Endodermal cell (in vitro differentiated cells): ENCODE results near the gene AADACL3. TPM values are rescaled to one million over a fixed set of nuclear protein-coding genes. Genes with fewer than 3 reads are reported as not detected.

Source experiments
- DNase-seq: peaks from one replicate; pipeline ENCODE4 v3.0.0-alpha.2; 2017
- H3K27ac ChIP-seq: 2 replicates; pipeline ENCODE4 v1.5.1; 2013; ENCODE audit warnings: mild to moderate bottlenecking, low read depth, low read length, moderate library complexity
- H3K27me3 ChIP-seq: 2 replicates; pipeline ENCODE4 v1.6.1; 2013; ENCODE audit warnings: mild to moderate bottlenecking, low read length, moderate library complexity; ENCODE audit not compliant: insufficient read depth, control insufficient read depth, poor library complexity, severe bottlenecking
- H3K36me3 ChIP-seq: 2 replicates; pipeline ENCODE4 v1.7.0; 2013; ENCODE audit warnings: mild to moderate bottlenecking, low read length, moderate library complexity; ENCODE audit not compliant: control insufficient read depth, insufficient read depth
- H3K4me1 ChIP-seq: one replicate; pipeline ENCODE4 v1.7.0; 2013; ENCODE audit warnings: low read length; ENCODE audit not compliant: control insufficient read depth, insufficient read depth
- H3K4me3 ChIP-seq: 2 replicates; pipeline ENCODE4 v1.5.1; 2013; ENCODE audit warnings: mild to moderate bottlenecking, low read length, moderate library complexity
- H3K9ac ChIP-seq: 2 replicates; pipeline ENCODE4 v1.6.1; 2013; ENCODE audit warnings: mild to moderate bottlenecking, low read length, moderate library complexity; ENCODE audit not compliant: poor library complexity, severe bottlenecking; ENCODE audit errors: extremely low read depth
- H3K9me3 ChIP-seq: 2 replicates; pipeline ENCODE4 v1.6.1; 2013; ENCODE audit warnings: mild to moderate bottlenecking, low read length, moderate library complexity; ENCODE audit not compliant: control insufficient read depth
- H3K27ac Mint-ChIP-seq: 2 replicates; pipeline ENCODE4 v1.8.0; 2020; ENCODE audit warnings: mixed read lengths
- H3K27me3 Mint-ChIP-seq: 2 replicates; pipeline ENCODE4 v1.8.0; 2021; ENCODE audit warnings: mild to moderate bottlenecking, mixed read lengths; ENCODE audit not compliant: insufficient read depth
- H3K36me3 Mint-ChIP-seq: 2 replicates; pipeline ENCODE4 v1.8.0; 2020; ENCODE audit warnings: low read depth, mixed read lengths
- H3K4me1 Mint-ChIP-seq: 2 replicates; pipeline ENCODE4 v1.8.0; 2020; ENCODE audit warnings: mixed read lengths
- H3K4me3 Mint-ChIP-seq: 2 replicates; pipeline ENCODE4 v1.8.0; 2020; ENCODE audit warnings: mild to moderate bottlenecking, moderate library complexity, mixed read lengths
- H3K9me3 Mint-ChIP-seq: 2 replicates; pipeline ENCODE4 v1.8.0; 2020; ENCODE audit warnings: mild to moderate bottlenecking, mixed read lengths
- CTCF ChIP-seq: fragments of 200-600 bp; sonication (generic); conservative IDR thresholded peaks from 2 replicates; pipeline ENCODE4 v1.5.0; 2021; ENCODE audit warnings: antibody characterized with exemption, mild to moderate bottlenecking
- WGBS, 2 experiments: methylation state at CpG; one replicate each; pipeline versions ENCODE4 v1.1.5 to v1.1.7; 2013; ENCODE audit warnings: missing lambda C conversion rate in 2 of 2, mixed read lengths in 1 of 2; ENCODE audit not compliant: insufficient coverage in 1 of 2, insufficient read length in 1 of 2; 5-methylcytosine and 5-hydroxymethylcytosine counted together
- total RNA-seq, 2 donors: library from RNA; stranded (reverse); fragmentation: NEBNext Ultra II Directional in 1 of 2; extraction: Animal tissue kit (Norgen Biotek cat#: 25700) in 1 of 2; gene quantifications; 2 replicates in 1 of 2; 3 replicates in 1 of 2; pipeline ENCODE4 v1.2.1, GENCODE V29; 2021

Gene AADACL3
- total RNA-seq, 2 donors from 2014 or later: 0.24 TPM; not detected in 1

- H3K27me3 ChIP-seq: no peaks in the 10 kb centered on the region
- no peak overlapping the region for H3K4me3 Mint-ChIP-seq
- TF ChIP-seq CTCF: no peak
- WGBS, 2 experiments: 84 to 86% methylated on average over 1 to 3 of the region's 3 CpGs
- no peaks in the 10 kb centered on the region for H3K27me3 Mint-ChIP-seq
- H3K27ac Mint-ChIP-seq: no peak overlapping the region
- H3K4me1 Mint-ChIP-seq: no peaks in the 10 kb centered on the region
- no peaks in the 10 kb centered on the region for H3K36me3 Mint-ChIP-seq
- no peaks in the 10 kb centered on the region for H3K36me3 ChIP-seq
- no peak overlapping the region for H3K27ac ChIP-seq
- H3K4me3 ChIP-seq: no peak overlapping the region
- H3K4me1 ChIP-seq: no peaks in the 10 kb centered on the region
- no peak overlapping the region for H3K9ac ChIP-seq
- DNase-seq: no peak
- H3K9me3 ChIP-seq: peaks cover 14% of the 10 kb centered on the region
- H3K9me3 Mint-ChIP-seq: peaks cover 9% of the 10 kb centered on the region
Measured at GRCh38 chr1:12745126-12745991, 29.4 kb downstream of the AADACL3 start.

DNA sequence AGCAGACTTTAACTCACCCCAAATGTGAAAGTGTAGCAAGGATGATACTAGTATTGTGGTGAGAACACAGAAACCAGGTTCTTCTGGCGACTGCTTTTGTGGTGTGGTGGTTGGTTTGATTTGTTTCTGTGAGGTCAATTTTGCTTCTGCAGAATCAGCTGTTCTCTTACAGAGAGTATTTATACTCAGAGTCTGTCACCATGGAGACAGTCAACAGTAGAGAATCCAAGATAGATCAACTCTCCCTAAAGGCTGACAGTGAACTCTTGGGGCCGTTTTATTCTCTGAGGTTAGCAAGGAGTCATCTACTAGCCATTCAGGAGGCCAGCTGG is 30.0 kb downstream of the AADACL3 start, which contains the start of gene CFAP107:
Gene CFAP107 (plus strand): TSS at position 209 of the 332 bp plus-strand sequence. CDS start 231 bp downstream, outside the sequence.
- 76 to 86% methylated on average over 1 to 2 of the region's 2 CpGs for WGBS, 2 experiments
- no peak for DNase-seq
- no peak for TF ChIP-seq CTCF
- Mint-ChIP-seq H3K27me3 (no peaks in the 10 kb centered on the region), H3K4me1 (no peaks in the 10 kb centered on the region), H3K4me3 (no peak within 1 kb of the TSS), H3K27ac (no peak within 1 kb of the TSS), H3K36me3 (no peaks in the 10 kb centered on the region), H3K9me3 (peaks cover 9% of the 10 kb centered on the region)
- H3K4me3 ChIP-seq: no peak within 1 kb of the TSS
- H3K27me3 ChIP-seq: no peaks in the 10 kb centered on the region
- no peak within 1 kb of the TSS for H3K27ac ChIP-seq
- peaks cover 14% of the 10 kb centered on the region for H3K9me3 ChIP-seq
- H3K9ac ChIP-seq: no peak within 1 kb of the TSS
- H3K4me1 ChIP-seq: no peaks in the 10 kb centered on the region
- H3K36me3 ChIP-seq: no peaks in the 10 kb centered on the region

GRCh38 chr1:12748778-12749355 is 33.0 kb downstream of the AADACL3 start:
- Mint-ChIP-seq H3K36me3 (no peaks in the 10 kb centered on the region), H3K9me3 (peaks cover 9% of the 10 kb centered on the region), H3K4me1 (no peaks in the 10 kb centered on the region), H3K27me3 (no peaks in the 10 kb centered on the region), H3K4me3 (no peak overlapping the region), H3K27ac (no peak overlapping the region)
- DNase-seq: no peak
- no peaks in the 10 kb centered on the region for H3K27me3 ChIP-seq
- H3K9me3 ChIP-seq: peaks cover 14% of the 10 kb centered on the region
- no peak for TF ChIP-seq CTCF
- H3K36me3 ChIP-seq: no peaks in the 10 kb centered on the region
- no peak overlapping the region for H3K4me3 ChIP-seq
- no peak overlapping the region for H3K9ac ChIP-seq
- no peak overlapping the region for H3K27ac ChIP-seq
- H3K4me1 ChIP-seq: no peaks in the 10 kb centered on the region
